Tibial nerve (tissue), 4 donors: ENCODE results near the gene MTMR3.

ENCODE experiments used
- EP300 ChIP-seq, 2 donors: sonication (generic); formaldehyde crosslinking; IDR thresholded peaks; one replicate each; pipeline ENCODE4 v1.6.1; 2017; ENCODE audit warnings: antibody characterized with exemption in 2 of 2, mild to moderate bottlenecking in 1 of 2
- POLR2A ChIP-seq, 2 donors: fragments of 450-650 bp; IDR thresholded peaks; one replicate each; pipeline ENCODE4 v1.6.1; 2017; ENCODE audit warnings: antibody characterized with exemption in 2 of 2, mild to moderate bottlenecking in 2 of 2, moderate library complexity in 2 of 2
- TF ChIP-seq, protein P1 (sequence below), 5 experiments: fragments of 200-600 bp in 3 of 5; fragments of 450-650 bp in 2 of 5; sonication (generic) in 3 of 5; IDR thresholded peaks; one replicate each; pipeline ENCODE4 v1.5.1; 2016 to 2019; ENCODE audit warnings: antibody characterized with exemption in 5 of 5, mild to moderate bottlenecking in 3 of 5, moderate library complexity in 2 of 5

DNA sequence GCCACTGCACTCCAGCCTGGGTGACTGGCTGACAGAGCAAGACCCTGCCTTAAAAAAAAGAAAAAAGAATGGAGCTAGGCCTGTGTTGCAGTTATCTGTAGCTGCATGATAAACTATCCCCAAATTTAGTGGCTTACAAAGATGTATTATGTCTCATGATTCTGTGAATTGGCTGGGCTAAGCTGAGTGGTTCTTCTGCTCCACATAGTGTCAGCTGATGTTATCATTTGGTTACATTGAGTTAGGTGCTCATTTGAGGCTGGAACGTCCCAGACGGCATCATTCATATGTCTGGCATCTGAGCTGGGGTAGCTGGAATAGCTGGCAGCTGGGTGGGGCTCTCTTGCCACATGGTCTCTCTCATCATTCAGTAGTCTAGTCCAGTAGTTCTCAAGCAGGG lies 36.7 kb upstream of the MTMR3 start:
- no peak for TF ChIP-seq POLR2A (IDR thresholded peaks at IDR 0.05)
- TF ChIP-seq, protein P1, sequence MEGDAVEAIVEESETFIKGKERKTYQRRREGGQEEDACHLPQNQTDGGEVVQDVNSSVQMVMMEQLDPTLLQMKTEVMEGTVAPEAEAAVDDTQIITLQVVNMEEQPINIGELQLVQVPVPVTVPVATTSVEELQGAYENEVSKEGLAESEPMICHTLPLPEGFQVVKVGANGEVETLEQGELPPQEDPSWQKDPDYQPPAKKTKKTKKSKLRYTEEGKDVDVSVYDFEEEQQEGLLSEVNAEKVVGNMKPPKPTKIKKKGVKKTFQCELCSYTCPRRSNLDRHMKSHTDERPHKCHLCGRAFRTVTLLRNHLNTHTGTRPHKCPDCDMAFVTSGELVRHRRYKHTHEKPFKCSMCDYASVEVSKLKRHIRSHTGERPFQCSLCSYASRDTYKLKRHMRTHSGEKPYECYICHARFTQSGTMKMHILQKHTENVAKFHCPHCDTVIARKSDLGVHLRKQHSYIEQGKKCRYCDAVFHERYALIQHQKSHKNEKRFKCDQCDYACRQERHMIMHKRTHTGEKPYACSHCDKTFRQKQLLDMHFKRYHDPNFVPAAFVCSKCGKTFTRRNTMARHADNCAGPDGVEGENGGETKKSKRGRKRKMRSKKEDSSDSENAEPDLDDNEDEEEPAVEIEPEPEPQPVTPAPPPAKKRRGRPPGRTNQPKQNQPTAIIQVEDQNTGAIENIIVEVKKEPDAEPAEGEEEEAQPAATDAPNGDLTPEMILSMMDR (IDR thresholded peaks at IDR 0.05), result no peak
- TF ChIP-seq EP300 (IDR thresholded peaks at IDR 0.05), result no peak
